ENCODE data around the gene LRRC8D. TPM values are rescaled to one million over a fixed set of nuclear protein-coding genes. Genes with fewer than 3 reads are reported as not detected.

Gene LRRC8D
- total and polyA plus RNA-seq, 2 of the 4 experiments (the other 2 are of a cell fraction) = 34.1 to 35.3 TPM

DNA sequence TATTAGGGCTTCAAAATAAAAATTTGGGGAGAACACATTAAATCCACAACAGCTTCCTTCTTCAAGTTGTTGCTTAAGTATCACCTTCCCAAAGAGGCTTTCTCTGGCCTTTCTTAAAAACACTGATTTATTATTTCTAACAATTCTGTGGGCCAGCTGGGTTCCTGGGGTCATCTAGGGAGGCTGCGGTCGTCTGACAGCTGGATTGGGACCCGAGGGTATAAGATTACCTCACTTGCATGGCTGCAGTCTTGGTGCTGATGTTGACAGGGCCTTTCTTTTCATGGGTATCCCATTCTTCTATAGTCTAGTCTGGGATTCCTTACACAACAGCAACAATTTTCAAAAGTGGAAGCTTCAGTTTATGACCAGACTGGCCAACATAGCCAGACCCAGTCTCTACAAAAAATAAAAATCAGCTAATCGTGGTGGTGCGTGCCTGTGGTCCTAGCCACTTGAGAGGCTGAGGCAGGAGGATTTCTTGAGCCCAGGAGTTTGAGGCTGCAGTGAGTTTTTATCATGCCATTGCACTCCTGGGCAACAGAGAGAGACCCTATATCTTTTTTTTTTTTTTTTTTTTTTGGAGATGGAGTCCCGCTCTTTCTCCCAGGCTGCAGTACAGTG is 128.0 kb downstream of the LRRC8D start:
- no peak overlapping the region for H2BK15ac ChIP-seq (ENCODE audit: low read depth, low read length)
- H3K27me3 ChIP-seq (ENCODE audit: control insufficient read depth, insufficient read depth, low read length) = no peaks in the 10 kb centered on the region
- WGBS, 2 experiments (ENCODE audit: extremely low coverage in 2 of 2, insufficient read length in 1 of 2) = no CpG with 5 or more reads among the region's 6 CpGs
- peaks cover 2% of the 10 kb centered on the region for H3K9me3 ChIP-seq (ENCODE audit: control insufficient read depth, insufficient read depth, low read length)
- CTCF ChIA-PET = no interaction called here
- no peak overlapping the region for H3K27ac ChIP-seq (ENCODE audit: insufficient read depth, low read length)
- TF ChIP-seq MXI1 (IDR thresholded peaks at IDR 0.05; ENCODE audit: borderline replicate concordance, low read depth, low read length) = no peak
- TF ChIP-seq MAFK (IDR thresholded peaks at IDR 0.05; ENCODE audit: low read depth, low read length) = no peak
- TF ChIP-seq CHD1 (IDR thresholded peaks at IDR 0.05; ENCODE audit: low read depth, low read length) = no peak
- no peak for TF ChIP-seq RCOR1 (IDR thresholded peaks at IDR 0.05; ENCODE audit: insufficient replicate concordance, low read length)
- TF ChIP-seq NFE2L2 (IDR thresholded peaks at IDR 0.05; ENCODE audit: low read depth, low read length) = no peak
- TF ChIP-seq, protein P1, sequence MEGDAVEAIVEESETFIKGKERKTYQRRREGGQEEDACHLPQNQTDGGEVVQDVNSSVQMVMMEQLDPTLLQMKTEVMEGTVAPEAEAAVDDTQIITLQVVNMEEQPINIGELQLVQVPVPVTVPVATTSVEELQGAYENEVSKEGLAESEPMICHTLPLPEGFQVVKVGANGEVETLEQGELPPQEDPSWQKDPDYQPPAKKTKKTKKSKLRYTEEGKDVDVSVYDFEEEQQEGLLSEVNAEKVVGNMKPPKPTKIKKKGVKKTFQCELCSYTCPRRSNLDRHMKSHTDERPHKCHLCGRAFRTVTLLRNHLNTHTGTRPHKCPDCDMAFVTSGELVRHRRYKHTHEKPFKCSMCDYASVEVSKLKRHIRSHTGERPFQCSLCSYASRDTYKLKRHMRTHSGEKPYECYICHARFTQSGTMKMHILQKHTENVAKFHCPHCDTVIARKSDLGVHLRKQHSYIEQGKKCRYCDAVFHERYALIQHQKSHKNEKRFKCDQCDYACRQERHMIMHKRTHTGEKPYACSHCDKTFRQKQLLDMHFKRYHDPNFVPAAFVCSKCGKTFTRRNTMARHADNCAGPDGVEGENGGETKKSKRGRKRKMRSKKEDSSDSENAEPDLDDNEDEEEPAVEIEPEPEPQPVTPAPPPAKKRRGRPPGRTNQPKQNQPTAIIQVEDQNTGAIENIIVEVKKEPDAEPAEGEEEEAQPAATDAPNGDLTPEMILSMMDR (conservative IDR thresholded peaks at IDR 0.05; ENCODE audit: low read depth, low read length) = no peak
- TF ChIP-seq FOS (IDR thresholded peaks at IDR 0.05; ENCODE audit: low read depth, low read length) = no peak
- TF ChIP-seq SMC3 (IDR thresholded peaks at IDR 0.05; ENCODE audit: low read depth, low read length) = no peak
- TF ChIP-seq RFX5 (IDR thresholded peaks at IDR 0.05; ENCODE audit: low read depth, low read length) = no peak
- TF ChIP-seq, protein P2, sequence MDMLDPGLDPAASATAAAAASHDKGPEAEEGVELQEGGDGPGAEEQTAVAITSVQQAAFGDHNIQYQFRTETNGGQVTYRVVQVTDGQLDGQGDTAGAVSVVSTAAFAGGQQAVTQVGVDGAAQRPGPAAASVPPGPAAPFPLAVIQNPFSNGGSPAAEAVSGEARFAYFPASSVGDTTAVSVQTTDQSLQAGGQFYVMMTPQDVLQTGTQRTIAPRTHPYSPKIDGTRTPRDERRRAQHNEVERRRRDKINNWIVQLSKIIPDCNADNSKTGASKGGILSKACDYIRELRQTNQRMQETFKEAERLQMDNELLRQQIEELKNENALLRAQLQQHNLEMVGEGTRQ (IDR thresholded peaks at IDR 0.05; ENCODE audit: low read depth, low read length) = no peak
- TF ChIP-seq RAD21 (IDR thresholded peaks at IDR 0.05; ENCODE audit: low read length) = no peak
- no peak for TF ChIP-seq BHLHE40 (IDR thresholded peaks at IDR 0.05; ENCODE audit: low read depth, low read length)
- no peak for TF ChIP-seq CEBPB (IDR thresholded peaks at IDR 0.05; ENCODE audit: low read depth, low read length)
- no peak for TF ChIP-seq POLR2A (IDR thresholded peaks at IDR 0.05; ENCODE audit: low read depth, low read length)
- TF ChIP-seq, protein P3, sequence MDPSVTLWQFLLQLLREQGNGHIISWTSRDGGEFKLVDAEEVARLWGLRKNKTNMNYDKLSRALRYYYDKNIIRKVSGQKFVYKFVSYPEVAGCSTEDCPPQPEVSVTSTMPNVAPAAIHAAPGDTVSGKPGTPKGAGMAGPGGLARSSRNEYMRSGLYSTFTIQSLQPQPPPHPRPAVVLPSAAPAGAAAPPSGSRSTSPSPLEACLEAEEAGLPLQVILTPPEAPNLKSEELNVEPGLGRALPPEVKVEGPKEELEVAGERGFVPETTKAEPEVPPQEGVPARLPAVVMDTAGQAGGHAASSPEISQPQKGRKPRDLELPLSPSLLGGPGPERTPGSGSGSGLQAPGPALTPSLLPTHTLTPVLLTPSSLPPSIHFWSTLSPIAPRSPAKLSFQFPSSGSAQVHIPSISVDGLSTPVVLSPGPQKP (IDR thresholded peaks at IDR 0.05; ENCODE audit: borderline replicate concordance, low read depth, low read length) = no peak
- no peak for TF ChIP-seq MAZ (IDR thresholded peaks at IDR 0.05; ENCODE audit: borderline replicate concordance, low read depth, low read length)
- no peak overlapping the region for H2BK20ac ChIP-seq (ENCODE audit: low read depth, low read length)
- no peak overlapping the region for H3K4me3 ChIP-seq (ENCODE audit: insufficient read depth, low read depth, low read length)
- H4K91ac ChIP-seq (ENCODE audit: insufficient read depth, low read depth, low read length) = no peak overlapping the region
- in situ Hi-C loops (cut with MboI; ENCODE audit: low sequenced_read_pairs) = no loop called here
- no peak overlapping the region for H3K23ac ChIP-seq (ENCODE audit: low read depth, low read length)
- no peak overlapping the region for H2AK5ac ChIP-seq (ENCODE audit: low read depth, low read length)
- no peak overlapping the region for H4K8ac ChIP-seq (ENCODE audit: low read depth in 2 of 2, low read length in 2 of 2)
- H3K14ac ChIP-seq (replicated peaks; ENCODE audit: low read depth, low read length) = no peak overlapping the region
- no peak overlapping the region for H3K4me2 ChIP-seq (ENCODE audit: low read depth, low read length)
- DNase-seq (no peak), ATAC-seq (ENCODE audit: low read depth) (no peak)
- intact Hi-C loops (cut with micrococcal nuclease) = no loop called here
- no TSS peak for BruUV-seq (replicated peaks)
- H3K4me1 ChIP-seq (ENCODE audit: control insufficient read depth, insufficient read depth, low read length) = peaks cover 21% of the 10 kb centered on the region
- no peak overlapping the region for H2AFZ ChIP-seq (replicated peaks; ENCODE audit: low read length, poor library complexity)
- H2AK9ac ChIP-seq (replicated peaks; ENCODE audit: low read depth, low read length, poor library complexity) = no peak overlapping the region
- H3K9me1 ChIP-seq (ENCODE audit: insufficient read depth, low read length) = peaks cover 7% of the 10 kb centered on the region
- no peak overlapping the region for H3K56ac ChIP-seq (ENCODE audit: extremely low read depth, insufficient read depth, low read length)
- POLR2A ChIA-PET (ENCODE audit: unreplicated experiment) = no interaction called here
- dilution Hi-C loops (cut with HindIII; ENCODE audit: low sequenced_read_pairs, unreplicated experiment) = no loop called here
- no peaks in the 10 kb centered on the region for H3K36me3 ChIP-seq (ENCODE audit: control insufficient read depth, insufficient read depth, low read length)
- no peak overlapping the region for H3K18ac ChIP-seq (ENCODE audit: low read depth, low read length)
- no peaks in the 10 kb centered on the region for H3K79me1 ChIP-seq (ENCODE audit: low read depth in 1 of 2, low read length in 2 of 2)
- no peak overlapping the region for H2BK120ac ChIP-seq (ENCODE audit: low read depth, low read length)
- H4K5ac ChIP-seq (ENCODE audit: low read depth, low read length) = no peak overlapping the region
- H4K20me1 ChIP-seq (ENCODE audit: insufficient read depth, low read length) = no peaks in the 10 kb centered on the region
- no peak overlapping the region for H3K9ac ChIP-seq (ENCODE audit: low read depth, low read length)
- H3K4ac ChIP-seq (ENCODE audit: low read depth, low read length) = no peak overlapping the region
- H2BK5ac ChIP-seq (ENCODE audit: low read depth, low read length, poor library complexity, severe bottlenecking) = no peak overlapping the region
